MCF 10A (cell line): ENCODE results near the gene DLX4. TPM values are rescaled to one million over a fixed set of nuclear protein-coding genes. Genes with fewer than 3 reads are reported as not detected.

Experiments used
- BruUV-seq: library from RNA; stranded (reverse); fragments of 400-500 nt; replicated peaks from 2 replicates; lab custom pipeline; 2021; lab: Mats Ljungman, UMichigan
- CTCF ChIA-PET: fragments of 300-600 bp; sonication (Branson Sonifier 250); formaldehyde crosslinking; extraction: SDS; loops from one replicate; lab custom pipeline; 2021; ENCODE audit warnings: antibody characterized with exemption, inconsistent platforms; lab: Yijun Ruan, JAX
- POLR2A ChIA-PET: fragments of 300-600, 350-650 bp; sonication (Branson Sonifier 250); formaldehyde crosslinking; extraction: SDS; loops from one replicate; lab custom pipeline; 2020; ENCODE audit warnings: antibody characterized with exemption, inconsistent platforms; lab: Yijun Ruan, JAX
- DNase-seq: peaks from one replicate; pipeline ENCODE4 v3.0.0-alpha.2; 2018; ENCODE audit not compliant: unreplicated experiment
- H3K27ac Mint-ChIP-seq: one replicate; pipeline ENCODE4 v1.8.0; 2022; ENCODE audit warnings: mild to moderate bottlenecking, low read depth, mixed read lengths; ENCODE audit not compliant: unreplicated experiment
- H3K27me3 Mint-ChIP-seq: one replicate; pipeline ENCODE4 v1.8.0; 2022; ENCODE audit warnings: mixed read lengths; ENCODE audit not compliant: insufficient read depth, unreplicated experiment
- H3K36me3 Mint-ChIP-seq: one replicate; pipeline ENCODE4 v1.8.0; 2022; ENCODE audit warnings: mild to moderate bottlenecking, moderate library complexity, mixed read lengths; ENCODE audit not compliant: insufficient read depth, unreplicated experiment
- H3K4me1 Mint-ChIP-seq: one replicate; pipeline ENCODE4 v1.8.0; 2022; ENCODE audit warnings: mixed read lengths; ENCODE audit not compliant: insufficient read depth, unreplicated experiment
- H3K4me3 Mint-ChIP-seq: one replicate; pipeline ENCODE4 v1.8.0; 2022; ENCODE audit warnings: mild to moderate bottlenecking, moderate library complexity, mixed read lengths; ENCODE audit not compliant: unreplicated experiment
- H3K9me3 Mint-ChIP-seq: one replicate; pipeline ENCODE4 v1.8.0; 2022; ENCODE audit warnings: mixed read lengths; ENCODE audit not compliant: unreplicated experiment
- intact Hi-C: fragments of 100-400 bp; cut with micrococcal nuclease; formaldehyde crosslinking; loops from 2 replicates; pipeline ENCODE4 v1.14.1; 2022
- total RNA-seq: library from RNA; stranded (reverse); gene quantifications from 2 replicates; pipeline ENCODE4 v1.2.3, GENCODE V29; 2022
- TF ChIP-seq, protein P1 (sequence below): fragments of 200-600 bp; IDR thresholded peaks from one replicate; pipeline ENCODE4 v1.8.0; 2022; ENCODE audit warnings: antibody characterized with exemption, mild to moderate bottlenecking; ENCODE audit not compliant: unreplicated experiment

DLX4 gene
- total RNA-seq, 1 experiment from 2014 or later, result 0.56 TPM

- Mint-ChIP-seq H3K9me3 (no peaks in the 10 kb centered on the region), H3K27ac (no peak overlapping the region), H3K4me1 (peaks cover 31% of the 10 kb centered on the region), H3K27me3 (no peaks in the 10 kb centered on the region), H3K4me3 (no peak overlapping the region), H3K36me3 (no peaks in the 10 kb centered on the region)
- intact Hi-C loops, result no loop called here
- POLR2A ChIA-PET, result interaction anchor here (0.5 to 5.4 kb wide), 8 partner anchors 9 to 544 kb away, joined by 3 to 34 read pairs (median 4); partner anchors contain the start of gene DLX4
- CTCF ChIA-PET, result interaction anchor here (1.2 to 7.9 kb wide), 3 partner anchors 17 to 97 kb away, joined by 3 to 80 read pairs (median 36); partner anchors contain the start of gene DLX3
- TF ChIP-seq, protein P1, sequence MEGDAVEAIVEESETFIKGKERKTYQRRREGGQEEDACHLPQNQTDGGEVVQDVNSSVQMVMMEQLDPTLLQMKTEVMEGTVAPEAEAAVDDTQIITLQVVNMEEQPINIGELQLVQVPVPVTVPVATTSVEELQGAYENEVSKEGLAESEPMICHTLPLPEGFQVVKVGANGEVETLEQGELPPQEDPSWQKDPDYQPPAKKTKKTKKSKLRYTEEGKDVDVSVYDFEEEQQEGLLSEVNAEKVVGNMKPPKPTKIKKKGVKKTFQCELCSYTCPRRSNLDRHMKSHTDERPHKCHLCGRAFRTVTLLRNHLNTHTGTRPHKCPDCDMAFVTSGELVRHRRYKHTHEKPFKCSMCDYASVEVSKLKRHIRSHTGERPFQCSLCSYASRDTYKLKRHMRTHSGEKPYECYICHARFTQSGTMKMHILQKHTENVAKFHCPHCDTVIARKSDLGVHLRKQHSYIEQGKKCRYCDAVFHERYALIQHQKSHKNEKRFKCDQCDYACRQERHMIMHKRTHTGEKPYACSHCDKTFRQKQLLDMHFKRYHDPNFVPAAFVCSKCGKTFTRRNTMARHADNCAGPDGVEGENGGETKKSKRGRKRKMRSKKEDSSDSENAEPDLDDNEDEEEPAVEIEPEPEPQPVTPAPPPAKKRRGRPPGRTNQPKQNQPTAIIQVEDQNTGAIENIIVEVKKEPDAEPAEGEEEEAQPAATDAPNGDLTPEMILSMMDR, result no peak
- DNase-seq, result no peak
- no TSS peak for BruUV-seq
Observed at GRCh38 chr17:49979748-49980479, 10.9 kb downstream of the DLX4 start.

DNA sequence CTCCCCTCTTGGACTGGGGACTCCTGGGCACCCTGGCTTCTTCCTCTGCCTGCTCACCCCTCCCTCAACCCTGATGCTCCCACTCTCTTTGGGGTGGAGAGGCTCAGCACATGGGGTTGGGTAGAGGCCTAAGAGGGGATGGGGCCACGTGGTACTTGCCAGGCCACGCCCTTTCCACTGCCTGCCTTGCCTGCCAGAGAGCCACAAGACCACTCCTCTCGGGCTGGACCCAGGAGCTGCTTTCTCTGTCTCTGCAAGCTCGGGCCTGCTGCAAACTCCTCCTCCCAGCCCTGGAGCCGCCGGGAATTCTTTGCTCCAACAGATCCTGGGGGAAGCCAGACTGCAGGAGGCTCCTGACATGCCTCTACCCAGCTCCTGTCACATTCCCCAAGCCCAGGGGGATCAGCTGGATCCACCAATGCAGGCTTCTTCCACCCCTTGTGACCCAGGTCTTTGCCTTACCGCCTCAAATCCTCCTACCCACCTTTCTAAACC lies 11.8 kb downstream of the DLX4 start:
- H3K4me1 Mint-ChIP-seq, result peaks cover 31% of the 10 kb centered on the region
- no TSS peak for BruUV-seq
- H3K9me3 Mint-ChIP-seq, result no peaks in the 10 kb centered on the region
- ChIA-PET CTCF (interaction anchor here (0.5 to 7.9 kb wide), 4 partner anchors 16 to 279 kb away, joined by 4 to 80 read pairs (median 20); partner anchors contain the start of gene DLX3), POLR2A (interaction anchor here (0.5 to 5.4 kb wide), 6 partner anchors 13 to 446 kb away, joined by 3 to 34 read pairs (median 4); partner anchors contain the start of gene DLX4)
- H3K27me3 Mint-ChIP-seq, result no peaks in the 10 kb centered on the region
- no peak overlapping the region for H3K27ac Mint-ChIP-seq
- no peaks in the 10 kb centered on the region for H3K36me3 Mint-ChIP-seq
- no peak overlapping the region for H3K4me3 Mint-ChIP-seq
- intact Hi-C loops, result no loop called here
- peak; percentile 37 for DNase-seq
- TF ChIP-seq, protein P1, result no peak

DNA sequence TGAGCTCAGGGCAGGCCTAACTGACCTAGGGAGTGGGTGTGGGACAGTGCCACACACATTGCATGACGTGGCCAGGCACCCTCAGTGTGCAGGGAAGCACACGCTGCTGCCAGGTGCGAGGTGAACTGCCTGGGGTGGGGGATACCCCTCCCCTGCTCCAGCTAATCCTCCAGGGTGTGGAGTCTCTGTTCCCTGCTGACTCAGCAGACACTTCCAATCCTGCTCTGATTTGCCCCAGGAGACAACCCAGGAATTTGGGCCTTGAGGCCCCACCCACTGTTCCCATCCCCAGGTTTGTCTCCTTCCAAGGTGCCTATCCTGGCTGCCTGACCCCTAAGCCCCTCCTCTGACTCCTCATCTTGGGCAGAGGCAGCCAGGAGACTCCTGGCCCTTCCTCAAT lies 15.3 kb downstream of the DLX4 start:
- H3K36me3 Mint-ChIP-seq, result no peaks in the 10 kb centered on the region
- ChIA-PET CTCF (interaction anchor here (1.0 to 4.8 kb wide), 4 partner anchors 13 to 104 kb away, joined by 4 to 28 read pairs (median 10); no protein-coding TSS in a partner anchor), POLR2A (interaction anchor here (0.5 to 1.8 kb wide), 7 partner anchors 11 to 1040 kb away, joined by 3 to 8 read pairs (median 4); partner anchors contain the start of genes DLX3 and SNF8)
- intact Hi-C loops, result no loop called here
- no TSS peak for BruUV-seq
- DNase-seq, result no peak
- peak overlapping the region; percentile 39 for H3K27ac Mint-ChIP-seq
- H3K4me3 Mint-ChIP-seq, result no peak overlapping the region
- TF ChIP-seq, protein P1, result no peak
- peaks cover 32% of the 10 kb centered on the region for H3K27me3 Mint-ChIP-seq
- peaks cover 32% of the 10 kb centered on the region for H3K4me1 Mint-ChIP-seq
- H3K9me3 Mint-ChIP-seq, result no peaks in the 10 kb centered on the region

DNA sequence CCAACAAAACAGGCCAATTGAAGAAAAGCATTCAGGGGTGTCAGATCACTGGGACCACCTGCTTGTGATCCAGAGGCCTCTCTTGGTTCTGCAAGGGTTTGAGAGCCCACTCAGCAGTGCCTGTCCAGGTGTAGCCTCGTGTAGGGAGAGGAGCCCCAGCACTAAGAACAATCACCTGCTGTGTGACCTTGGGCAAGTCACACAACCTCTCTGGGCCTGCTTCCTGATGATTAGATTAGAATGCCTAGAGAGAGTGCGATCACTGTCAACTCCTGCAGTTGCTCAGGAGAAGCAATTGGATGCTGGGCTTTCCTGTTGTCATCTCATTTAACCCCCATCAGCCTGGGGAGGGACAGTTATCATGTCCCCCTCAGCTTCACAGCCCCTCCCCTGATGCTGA lies 15.8 kb downstream of the DLX4 start:
- Mint-ChIP-seq H3K27ac (no peak overlapping the region), H3K4me3 (no peak overlapping the region), H3K27me3 (peaks cover 35% of the 10 kb centered on the region), H3K9me3 (no peaks in the 10 kb centered on the region), H3K4me1 (peaks cover 32% of the 10 kb centered on the region), H3K36me3 (no peaks in the 10 kb centered on the region)
- intact Hi-C loops, result no loop called here
- no TSS peak for BruUV-seq
- ChIA-PET POLR2A (interaction anchor here (0.5 to 1.8 kb wide), 6 partner anchors 11 to 1040 kb away, joined by 3 to 8 read pairs (median 4); partner anchors contain the start of genes DLX3 and SNF8), CTCF (interaction anchor here (1.4 to 4.8 kb wide), 3 partner anchors 13 to 104 kb away, joined by 7 to 28 read pairs (median 14); no protein-coding TSS in a partner anchor)
- no peak for DNase-seq
- TF ChIP-seq, protein P1, result no peak
